Endothelial cell (in vitro differentiated cells): Measurements from ENCODE around the gene ADD1. TPM values are rescaled to one million over a fixed set of nuclear protein-coding genes. Genes with fewer than 3 reads are reported as not detected.

ENCODE experiments used
- DNase-seq: peaks from one replicate; pipeline ENCODE4 v3.0.0; 2021; ENCODE audit warnings: low spot score
- H3K27ac Mint-ChIP-seq: one replicate; pipeline ENCODE4 v1.8.0; 2021; ENCODE audit warnings: mixed read lengths, inconsistent platforms; ENCODE audit not compliant: unreplicated experiment
- H3K27me3 Mint-ChIP-seq: one replicate; pipeline ENCODE4 v1.8.0; 2021; ENCODE audit warnings: mild to moderate bottlenecking, moderate library complexity, mixed read lengths, inconsistent platforms; ENCODE audit not compliant: unreplicated experiment
- H3K36me3 Mint-ChIP-seq: one replicate; pipeline ENCODE4 v1.8.0; 2021; ENCODE audit warnings: mild to moderate bottlenecking, low read depth, mixed read lengths, inconsistent platforms; ENCODE audit not compliant: unreplicated experiment
- H3K4me1 Mint-ChIP-seq: one replicate; pipeline ENCODE4 v1.8.0; 2021; ENCODE audit warnings: mild to moderate bottlenecking, mixed read lengths, inconsistent platforms; ENCODE audit not compliant: unreplicated experiment
- H3K4me3 Mint-ChIP-seq: one replicate; pipeline ENCODE4 v1.8.0; 2021; ENCODE audit warnings: mild to moderate bottlenecking, mixed read lengths, inconsistent platforms; ENCODE audit not compliant: unreplicated experiment
- H3K9me3 Mint-ChIP-seq: one replicate; pipeline ENCODE4 v1.8.0; 2021; ENCODE audit warnings: mixed read lengths, inconsistent platforms; ENCODE audit not compliant: unreplicated experiment
- total RNA-seq: library from RNA; stranded (reverse); fragmentation: NEBNext Ultra II Directional; extraction: Animal tissue kit (Norgen Biotek cat#: 25700); gene quantifications from one replicate; pipeline ENCODE4 v1.2.1, GENCODE V29; 2021; ENCODE audit not compliant: unreplicated experiment
- TF ChIP-seq, protein P1 (sequence below): fragments of 200-600 bp; sonication (generic); IDR thresholded peaks from one replicate; pipeline ENCODE4 v1.5.0; 2021; ENCODE audit warnings: antibody characterized with exemption; ENCODE audit not compliant: unreplicated experiment

ADD1 gene
- total RNA-seq, 1 donor from 2014 or later, result 337 TPM

DNA sequence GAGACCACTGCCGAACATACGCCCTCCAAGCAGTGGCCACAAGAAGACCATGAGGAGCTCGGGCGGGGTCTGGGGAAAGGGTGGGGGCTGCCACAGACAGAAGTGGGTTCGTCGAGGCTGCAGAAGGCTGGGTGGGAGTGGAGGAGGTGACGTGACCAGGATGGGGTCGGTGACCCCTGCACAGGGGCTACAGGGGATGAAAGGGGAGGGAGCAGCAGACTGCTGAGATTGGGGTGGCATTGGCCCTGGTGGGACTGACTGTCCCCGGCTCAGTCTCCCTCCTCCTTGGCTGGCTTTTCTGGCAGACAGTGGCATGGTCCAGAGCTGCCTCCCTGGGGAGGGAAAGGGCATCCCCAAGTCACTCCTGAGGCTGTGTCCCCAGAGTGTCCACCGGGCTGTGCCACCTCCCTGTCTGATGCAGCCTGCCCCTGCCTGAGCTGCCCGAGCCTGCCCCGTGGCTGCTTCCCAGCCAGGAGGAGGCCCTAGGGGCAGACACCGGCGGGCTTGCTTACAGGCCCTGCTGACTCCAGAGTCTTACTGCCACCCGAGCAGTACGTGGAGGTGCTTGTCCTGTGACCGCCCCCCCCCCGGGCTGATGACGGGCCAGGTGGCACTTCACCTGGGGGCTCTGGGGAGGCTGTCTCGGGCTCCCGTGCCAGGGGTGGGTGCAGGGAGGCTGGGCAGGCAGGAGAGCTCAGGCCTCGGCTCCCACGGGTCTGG, 43.5 kb upstream of the ADD1 start:
- Mint-ChIP-seq H3K27ac (no peak overlapping the region), H3K27me3 (peaks cover 3% of the 10 kb centered on the region), H3K36me3 (no peaks in the 10 kb centered on the region), H3K4me1 (peaks cover 22% of the 10 kb centered on the region), H3K4me3 (no peak overlapping the region), H3K9me3 (no peaks in the 10 kb centered on the region)
- TF ChIP-seq, protein P1, sequence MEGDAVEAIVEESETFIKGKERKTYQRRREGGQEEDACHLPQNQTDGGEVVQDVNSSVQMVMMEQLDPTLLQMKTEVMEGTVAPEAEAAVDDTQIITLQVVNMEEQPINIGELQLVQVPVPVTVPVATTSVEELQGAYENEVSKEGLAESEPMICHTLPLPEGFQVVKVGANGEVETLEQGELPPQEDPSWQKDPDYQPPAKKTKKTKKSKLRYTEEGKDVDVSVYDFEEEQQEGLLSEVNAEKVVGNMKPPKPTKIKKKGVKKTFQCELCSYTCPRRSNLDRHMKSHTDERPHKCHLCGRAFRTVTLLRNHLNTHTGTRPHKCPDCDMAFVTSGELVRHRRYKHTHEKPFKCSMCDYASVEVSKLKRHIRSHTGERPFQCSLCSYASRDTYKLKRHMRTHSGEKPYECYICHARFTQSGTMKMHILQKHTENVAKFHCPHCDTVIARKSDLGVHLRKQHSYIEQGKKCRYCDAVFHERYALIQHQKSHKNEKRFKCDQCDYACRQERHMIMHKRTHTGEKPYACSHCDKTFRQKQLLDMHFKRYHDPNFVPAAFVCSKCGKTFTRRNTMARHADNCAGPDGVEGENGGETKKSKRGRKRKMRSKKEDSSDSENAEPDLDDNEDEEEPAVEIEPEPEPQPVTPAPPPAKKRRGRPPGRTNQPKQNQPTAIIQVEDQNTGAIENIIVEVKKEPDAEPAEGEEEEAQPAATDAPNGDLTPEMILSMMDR, result no peak
- DNase-seq, result peak; percentile 13

DNA sequence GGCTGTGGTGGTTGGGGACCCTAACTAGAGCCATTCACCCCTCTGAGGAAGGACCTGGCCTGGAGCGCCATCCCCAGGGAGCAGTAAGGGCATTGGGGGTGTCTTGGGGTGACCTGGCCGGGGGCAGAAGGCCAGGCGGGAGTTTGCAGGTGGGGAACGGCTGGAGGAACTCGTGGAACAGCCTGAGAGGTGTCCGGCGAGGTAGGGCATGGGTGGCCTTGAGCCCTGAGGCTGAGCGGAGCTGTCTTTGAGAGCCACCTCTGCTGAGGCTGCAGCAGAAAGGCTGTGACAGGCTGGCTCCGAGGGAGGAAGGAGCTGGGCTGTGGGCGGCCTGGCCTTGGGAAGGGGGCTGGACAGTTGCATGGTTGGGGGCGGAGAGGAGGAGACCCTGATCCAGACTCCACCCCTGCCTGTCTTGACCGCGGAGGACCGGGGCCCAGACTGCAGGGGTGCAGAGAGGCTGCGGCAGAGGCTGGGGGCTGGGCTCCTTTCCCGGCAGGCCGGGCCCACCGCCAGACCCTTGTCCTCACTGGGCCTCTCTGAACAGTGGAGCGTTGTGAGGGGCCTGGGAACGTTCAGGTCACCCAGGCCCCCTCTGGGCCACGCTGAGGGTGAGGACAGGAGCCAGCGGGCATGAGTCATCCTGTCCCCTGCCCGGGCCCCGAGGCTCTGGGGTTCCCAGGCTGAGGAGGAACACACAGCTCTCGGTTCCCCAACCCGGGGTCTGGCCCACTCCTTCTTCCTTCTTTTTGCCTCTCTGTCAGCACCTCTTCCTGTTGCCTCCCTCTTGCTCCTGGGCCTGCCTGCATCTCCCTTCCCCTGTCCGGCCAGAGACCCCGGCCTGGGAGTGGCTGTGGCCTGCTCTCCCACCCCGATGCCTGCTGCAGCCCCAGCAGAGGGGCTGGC, 42.7 kb upstream of the ADD1 start:
- TF ChIP-seq, protein P1, result no peak
- H3K36me3 Mint-ChIP-seq, result no peaks in the 10 kb centered on the region
- H3K9me3 Mint-ChIP-seq, result no peaks in the 10 kb centered on the region
- peaks cover 29% of the 10 kb centered on the region for H3K4me1 Mint-ChIP-seq
- DNase-seq, result peak; percentile 66
- H3K27ac Mint-ChIP-seq, result peak overlapping the region; percentile 80
- peaks cover 3% of the 10 kb centered on the region for H3K27me3 Mint-ChIP-seq
- no peak overlapping the region for H3K4me3 Mint-ChIP-seq

DNA sequence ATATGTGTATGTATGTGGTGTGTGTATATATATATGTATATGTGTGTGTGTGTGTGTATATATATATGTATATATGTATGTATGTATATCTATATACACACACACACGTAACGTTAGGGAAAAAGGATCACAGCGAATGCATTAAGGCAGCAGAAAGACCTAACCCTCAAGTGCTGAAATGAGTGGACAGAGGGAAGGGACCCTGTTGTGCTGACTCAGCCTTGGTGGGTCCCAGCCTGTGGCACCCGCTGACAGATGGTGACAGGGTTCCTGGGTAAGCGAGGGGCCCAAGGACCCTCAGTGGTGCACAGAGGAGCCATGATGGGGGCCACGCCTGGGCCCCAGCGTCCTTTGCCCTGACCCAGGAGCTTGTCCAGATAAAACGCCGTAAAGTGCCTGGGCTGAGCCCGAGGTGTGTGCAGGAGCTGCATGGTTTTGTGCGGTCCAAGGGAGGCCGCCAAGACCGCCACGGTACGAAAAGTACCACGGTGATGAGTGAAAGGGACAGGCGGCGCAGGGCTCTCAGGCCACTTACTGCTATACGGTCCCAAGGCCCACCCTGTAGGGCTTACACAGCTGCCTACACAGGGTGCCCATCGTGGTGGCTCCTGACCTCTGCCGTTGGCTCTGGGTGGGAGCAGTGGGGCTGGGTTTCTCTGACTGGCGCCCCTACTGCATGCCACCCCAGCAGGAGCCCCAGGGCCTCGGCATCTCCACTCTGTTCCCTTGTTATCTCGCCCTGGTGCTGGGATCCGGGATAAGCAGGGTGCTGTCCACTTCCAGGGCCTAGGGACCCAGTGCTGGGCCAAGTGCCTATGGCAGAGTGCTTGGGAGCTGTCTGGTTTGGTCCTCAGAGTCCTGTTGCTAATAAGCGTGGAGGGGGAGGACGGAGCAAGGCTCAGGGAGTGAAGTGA, 40.8 kb upstream of the ADD1 start:
- peaks cover 11% of the 10 kb centered on the region for H3K27me3 Mint-ChIP-seq
- H3K36me3 Mint-ChIP-seq, result peaks cover 3% of the 10 kb centered on the region
- TF ChIP-seq, protein P1, result no peak
- no peak overlapping the region for H3K4me3 Mint-ChIP-seq
- no peak for DNase-seq
- H3K4me1 Mint-ChIP-seq, result peaks cover 30% of the 10 kb centered on the region
- no peak overlapping the region for H3K27ac Mint-ChIP-seq
- H3K9me3 Mint-ChIP-seq, result no peaks in the 10 kb centered on the region

DNA sequence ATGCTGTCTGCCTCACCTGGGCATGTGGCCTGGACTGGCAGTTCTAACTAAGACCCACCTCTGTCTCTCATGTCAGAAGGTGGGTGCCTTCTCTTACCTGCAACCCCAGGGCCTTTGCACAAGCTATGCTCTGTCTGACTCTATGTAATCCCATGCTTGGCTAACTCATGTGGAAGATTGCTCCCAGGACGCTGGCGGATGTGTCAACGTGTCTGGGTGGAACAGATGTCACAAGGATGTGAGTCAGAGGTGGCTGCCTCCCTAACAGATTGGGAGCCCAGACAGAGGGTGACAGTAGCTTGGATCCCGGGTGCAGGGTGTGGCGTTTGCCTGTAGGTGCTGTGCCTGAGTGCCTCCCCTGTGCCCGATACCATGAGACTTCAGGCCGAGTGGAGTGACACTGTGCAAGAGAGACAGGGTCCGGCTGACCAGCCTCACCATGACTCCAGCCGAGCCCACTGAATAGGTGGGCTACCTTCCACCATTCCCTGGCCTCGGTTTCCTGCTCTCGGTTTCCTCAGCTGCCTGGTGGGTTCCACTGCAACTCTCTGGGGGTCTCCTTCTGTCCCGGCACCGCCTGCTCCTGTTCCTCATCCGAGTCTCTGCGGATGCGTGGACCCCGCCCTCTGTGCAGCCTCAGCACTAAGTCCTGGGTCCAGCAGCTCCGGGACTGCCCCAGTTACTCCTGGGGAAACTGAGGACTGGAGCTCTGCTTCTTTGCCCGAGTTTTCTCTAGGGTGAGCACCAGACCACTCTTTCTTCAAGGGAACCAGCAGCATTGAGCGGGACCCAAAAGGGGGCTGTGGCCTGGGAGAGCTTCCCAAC, 39.8 kb upstream of the ADD1 start:
- no peaks in the 10 kb centered on the region for H3K9me3 Mint-ChIP-seq
- no peak for DNase-seq
- TF ChIP-seq, protein P1, result no peak
- peaks cover 22% of the 10 kb centered on the region for H3K4me1 Mint-ChIP-seq
- H3K27me3 Mint-ChIP-seq, result peaks cover 11% of the 10 kb centered on the region
- H3K36me3 Mint-ChIP-seq, result peaks cover 3% of the 10 kb centered on the region
- H3K4me3 Mint-ChIP-seq, result no peak overlapping the region
- no peak overlapping the region for H3K27ac Mint-ChIP-seq
